SK-N-SH (cell line): ENCODE data around the gene OBSCN.

Experiments
- CHD2 ChIP-seq: fragments of 150-350 bp; IDR thresholded peaks from 2 replicates; pipeline ENCODE4 v1.6.1; 2018; ENCODE audit warnings: low read length; ENCODE audit not compliant: partially characterized antibody
- ELF1 ChIP-seq: IDR thresholded peaks from 2 replicates; pipeline ENCODE4 v1.4.0; 2012
- EZH2phosphoT487 ChIP-seq: fragments of 200-600 bp; sonication (generic); IDR thresholded peaks from 2 replicates; pipeline ENCODE4 v1.6.1; 2017; ENCODE audit warnings: low read depth, mixed run types, mild to moderate bottlenecking, antibody characterized with exemption, moderate library complexity, borderline replicate concordance
- GATA2 ChIP-seq: sonication (generic); formaldehyde crosslinking; IDR thresholded peaks from 2 replicates; pipeline ENCODE4 v1.5.0; 2020; ENCODE audit warnings: mild to moderate bottlenecking, missing genetic modification reagents
- POLR2AphosphoS5 ChIP-seq: IDR thresholded peaks from 2 replicates; pipeline ENCODE4 v1.6.1; 2012; ENCODE audit warnings: low read depth, low read length
- RAD21 ChIP-seq: IDR thresholded peaks from 2 replicates; pipeline ENCODE4 v1.6.1; 2012; ENCODE audit warnings: mild to moderate bottlenecking, low read length
- RFX5 ChIP-seq: IDR thresholded peaks from 2 replicates; pipeline ENCODE4 v1.6.1; 2012; ENCODE audit warnings: mild to moderate bottlenecking, improper control_type of control experiment, low read length
- TAF1 ChIP-seq: IDR thresholded peaks from 2 replicates; pipeline ENCODE4 v1.6.1; 2012; ENCODE audit warnings: low read depth, mild to moderate bottlenecking, low read length, moderate library complexity, borderline replicate concordance
- ZBTB33 ChIP-seq: IDR thresholded peaks from 2 replicates; pipeline ENCODE4 v1.4.0; 2012; ENCODE audit warnings: low read depth, borderline replicate concordance
- TF ChIP-seq, protein P1 (sequence below): IDR thresholded peaks from 2 replicates; pipeline ENCODE4 v1.6.1; 2012; ENCODE audit warnings: mild to moderate bottlenecking, low read depth, low read length, moderate library complexity
- TF ChIP-seq, protein P2 (sequence below): fragments of 200-600 bp; sonication (generic); IDR thresholded peaks from 2 replicates; pipeline ENCODE4 v1.6.1; 2017; ENCODE audit warnings: antibody characterized with exemption, mild to moderate bottlenecking, moderate library complexity
- TF ChIP-seq, protein P3 (sequence below): IDR thresholded peaks from 2 replicates; pipeline ENCODE4 v1.4.0; 2012; ENCODE audit warnings: low read depth
- TF ChIP-seq, protein P4 (sequence below): IDR thresholded peaks from 2 replicates; pipeline ENCODE4; 2012

DNA sequence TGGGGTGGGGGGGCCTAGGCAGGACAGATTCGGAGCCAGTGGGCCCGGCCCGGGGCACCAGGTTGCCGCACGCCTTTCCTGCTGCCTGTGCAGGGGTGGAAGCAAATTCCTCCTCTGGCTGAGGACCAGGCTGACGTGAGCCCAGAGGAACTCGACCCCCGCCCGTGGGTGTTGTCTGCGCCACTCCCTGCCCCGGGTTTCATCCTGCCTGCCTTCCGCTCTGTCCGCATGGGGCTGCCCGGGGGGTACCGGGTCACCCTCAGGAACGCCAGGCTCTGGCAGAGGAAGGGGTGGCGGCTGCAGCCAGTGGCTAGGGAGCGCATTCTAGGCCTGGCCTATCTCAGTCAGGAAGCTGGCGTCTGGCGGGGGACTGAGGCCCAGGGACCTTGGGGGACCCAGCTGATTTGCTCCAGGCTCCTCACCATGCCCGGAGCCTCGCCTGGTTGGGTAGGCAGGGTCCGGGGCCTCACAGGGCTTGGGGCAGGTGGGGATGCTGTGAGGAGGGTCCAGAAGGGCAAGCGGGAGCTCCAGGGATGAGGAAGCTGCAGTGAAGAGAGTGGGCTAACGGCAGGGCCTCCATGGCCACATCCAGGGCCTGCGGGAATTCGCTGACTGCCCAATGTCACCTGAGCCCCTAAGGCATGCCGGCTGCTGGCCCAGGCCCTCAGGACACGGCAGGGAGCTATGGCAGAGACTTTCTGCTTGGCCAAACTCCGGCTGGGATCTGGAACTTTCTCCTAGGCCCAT, 44.7 kb upstream of the OBSCN start:
- TF ChIP-seq, protein P1, sequence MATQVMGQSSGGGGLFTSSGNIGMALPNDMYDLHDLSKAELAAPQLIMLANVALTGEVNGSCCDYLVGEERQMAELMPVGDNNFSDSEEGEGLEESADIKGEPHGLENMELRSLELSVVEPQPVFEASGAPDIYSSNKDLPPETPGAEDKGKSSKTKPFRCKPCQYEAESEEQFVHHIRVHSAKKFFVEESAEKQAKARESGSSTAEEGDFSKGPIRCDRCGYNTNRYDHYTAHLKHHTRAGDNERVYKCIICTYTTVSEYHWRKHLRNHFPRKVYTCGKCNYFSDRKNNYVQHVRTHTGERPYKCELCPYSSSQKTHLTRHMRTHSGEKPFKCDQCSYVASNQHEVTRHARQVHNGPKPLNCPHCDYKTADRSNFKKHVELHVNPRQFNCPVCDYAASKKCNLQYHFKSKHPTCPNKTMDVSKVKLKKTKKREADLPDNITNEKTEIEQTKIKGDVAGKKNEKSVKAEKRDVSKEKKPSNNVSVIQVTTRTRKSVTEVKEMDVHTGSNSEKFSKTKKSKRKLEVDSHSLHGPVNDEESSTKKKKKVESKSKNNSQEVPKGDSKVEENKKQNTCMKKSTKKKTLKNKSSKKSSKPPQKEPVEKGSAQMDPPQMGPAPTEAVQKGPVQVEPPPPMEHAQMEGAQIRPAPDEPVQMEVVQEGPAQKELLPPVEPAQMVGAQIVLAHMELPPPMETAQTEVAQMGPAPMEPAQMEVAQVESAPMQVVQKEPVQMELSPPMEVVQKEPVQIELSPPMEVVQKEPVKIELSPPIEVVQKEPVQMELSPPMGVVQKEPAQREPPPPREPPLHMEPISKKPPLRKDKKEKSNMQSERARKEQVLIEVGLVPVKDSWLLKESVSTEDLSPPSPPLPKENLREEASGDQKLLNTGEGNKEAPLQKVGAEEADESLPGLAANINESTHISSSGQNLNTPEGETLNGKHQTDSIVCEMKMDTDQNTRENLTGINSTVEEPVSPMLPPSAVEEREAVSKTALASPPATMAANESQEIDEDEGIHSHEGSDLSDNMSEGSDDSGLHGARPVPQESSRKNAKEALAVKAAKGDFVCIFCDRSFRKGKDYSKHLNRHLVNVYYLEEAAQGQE = no peak
- TF ChIP-seq, protein P2, sequence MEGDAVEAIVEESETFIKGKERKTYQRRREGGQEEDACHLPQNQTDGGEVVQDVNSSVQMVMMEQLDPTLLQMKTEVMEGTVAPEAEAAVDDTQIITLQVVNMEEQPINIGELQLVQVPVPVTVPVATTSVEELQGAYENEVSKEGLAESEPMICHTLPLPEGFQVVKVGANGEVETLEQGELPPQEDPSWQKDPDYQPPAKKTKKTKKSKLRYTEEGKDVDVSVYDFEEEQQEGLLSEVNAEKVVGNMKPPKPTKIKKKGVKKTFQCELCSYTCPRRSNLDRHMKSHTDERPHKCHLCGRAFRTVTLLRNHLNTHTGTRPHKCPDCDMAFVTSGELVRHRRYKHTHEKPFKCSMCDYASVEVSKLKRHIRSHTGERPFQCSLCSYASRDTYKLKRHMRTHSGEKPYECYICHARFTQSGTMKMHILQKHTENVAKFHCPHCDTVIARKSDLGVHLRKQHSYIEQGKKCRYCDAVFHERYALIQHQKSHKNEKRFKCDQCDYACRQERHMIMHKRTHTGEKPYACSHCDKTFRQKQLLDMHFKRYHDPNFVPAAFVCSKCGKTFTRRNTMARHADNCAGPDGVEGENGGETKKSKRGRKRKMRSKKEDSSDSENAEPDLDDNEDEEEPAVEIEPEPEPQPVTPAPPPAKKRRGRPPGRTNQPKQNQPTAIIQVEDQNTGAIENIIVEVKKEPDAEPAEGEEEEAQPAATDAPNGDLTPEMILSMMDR = no peak
- TF ChIP-seq CHD2 = no peak
- TF ChIP-seq EZH2phosphoT487 = no peak
- no peak for TF ChIP-seq ELF1
- no peak for TF ChIP-seq GATA2
- no peak for TF ChIP-seq POLR2AphosphoS5
- no peak for TF ChIP-seq TAF1
- no peak for TF ChIP-seq RAD21
- TF ChIP-seq RFX5 = no peak
- TF ChIP-seq ZBTB33 = no peak
- TF ChIP-seq, protein P3, sequence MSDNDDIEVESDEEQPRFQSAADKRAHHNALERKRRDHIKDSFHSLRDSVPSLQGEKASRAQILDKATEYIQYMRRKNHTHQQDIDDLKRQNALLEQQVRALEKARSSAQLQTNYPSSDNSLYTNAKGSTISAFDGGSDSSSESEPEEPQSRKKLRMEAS = no peak
- TF ChIP-seq, protein P4, sequence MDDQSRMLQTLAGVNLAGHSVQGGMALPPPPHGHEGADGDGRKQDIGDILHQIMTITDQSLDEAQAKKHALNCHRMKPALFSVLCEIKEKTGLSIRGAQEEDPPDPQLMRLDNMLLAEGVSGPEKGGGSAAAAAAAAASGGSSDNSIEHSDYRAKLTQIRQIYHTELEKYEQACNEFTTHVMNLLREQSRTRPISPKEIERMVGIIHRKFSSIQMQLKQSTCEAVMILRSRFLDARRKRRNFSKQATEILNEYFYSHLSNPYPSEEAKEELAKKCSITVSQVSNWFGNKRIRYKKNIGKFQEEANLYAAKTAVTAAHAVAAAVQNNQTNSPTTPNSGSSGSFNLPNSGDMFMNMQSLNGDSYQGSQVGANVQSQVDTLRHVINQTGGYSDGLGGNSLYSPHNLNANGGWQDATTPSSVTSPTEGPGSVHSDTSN = no peak
